ENCODE results near the gene USP36. TPM values are rescaled to one million over a fixed set of nuclear protein-coding genes. Genes with fewer than 3 reads are reported as not detected.

USP36 gene
- total RNA-seq, 6 experiments from 2014 or later, result 12.7 to 27.8 (median 18.7) TPM

DNA sequence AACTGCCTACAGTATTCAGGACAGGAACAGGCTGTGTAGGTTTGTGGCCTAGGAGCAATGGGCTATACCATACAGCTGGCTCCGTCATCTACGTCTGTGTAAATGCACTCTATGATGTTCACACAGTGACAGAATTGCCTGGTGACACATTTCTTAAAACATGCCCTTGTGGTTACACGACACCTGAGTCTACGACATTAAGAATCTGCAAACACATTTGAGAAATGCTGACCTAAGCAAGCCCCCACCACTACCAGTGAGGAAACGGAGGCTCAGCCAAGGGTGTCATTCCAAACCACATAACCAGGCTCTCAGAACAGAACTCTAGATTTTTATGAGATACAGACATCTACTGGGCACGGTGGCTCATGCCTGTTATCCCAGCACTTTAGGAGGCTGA lies 23.5 kb downstream of the USP36 start:
- Histone ChIP-seq H3K27me3 (no peaks in the 10 kb centered on the region), H3K36me3 (peaks cover 3 to 91% (median 45%) of the 10 kb centered on the region in 4 donors), H3K4me3 (no peak overlapping the region), H3K27ac (no peak overlapping the region), H3K9me3 (no peaks in the 10 kb centered on the region), H3K4me1 (no peaks in the 10 kb centered on the region)
- DNase-seq (no peak), ATAC-seq (peak in 2 of 4 donors; percentile 25 to 47)
- intact Hi-C loops (cut with DNase I), result no loop called here
- WGBS (ENCODE audit: insufficient coverage, low coverage, low lambda C conversion rate, missing lambda C conversion rate), result 81% methylated on average over 3 of the region's 6 CpGs
- TF ChIP-seq POLR2A (IDR thresholded peaks at IDR 0.05), result no peak
- TF ChIP-seq, protein P1, sequence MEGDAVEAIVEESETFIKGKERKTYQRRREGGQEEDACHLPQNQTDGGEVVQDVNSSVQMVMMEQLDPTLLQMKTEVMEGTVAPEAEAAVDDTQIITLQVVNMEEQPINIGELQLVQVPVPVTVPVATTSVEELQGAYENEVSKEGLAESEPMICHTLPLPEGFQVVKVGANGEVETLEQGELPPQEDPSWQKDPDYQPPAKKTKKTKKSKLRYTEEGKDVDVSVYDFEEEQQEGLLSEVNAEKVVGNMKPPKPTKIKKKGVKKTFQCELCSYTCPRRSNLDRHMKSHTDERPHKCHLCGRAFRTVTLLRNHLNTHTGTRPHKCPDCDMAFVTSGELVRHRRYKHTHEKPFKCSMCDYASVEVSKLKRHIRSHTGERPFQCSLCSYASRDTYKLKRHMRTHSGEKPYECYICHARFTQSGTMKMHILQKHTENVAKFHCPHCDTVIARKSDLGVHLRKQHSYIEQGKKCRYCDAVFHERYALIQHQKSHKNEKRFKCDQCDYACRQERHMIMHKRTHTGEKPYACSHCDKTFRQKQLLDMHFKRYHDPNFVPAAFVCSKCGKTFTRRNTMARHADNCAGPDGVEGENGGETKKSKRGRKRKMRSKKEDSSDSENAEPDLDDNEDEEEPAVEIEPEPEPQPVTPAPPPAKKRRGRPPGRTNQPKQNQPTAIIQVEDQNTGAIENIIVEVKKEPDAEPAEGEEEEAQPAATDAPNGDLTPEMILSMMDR (IDR thresholded peaks at IDR 0.05), result no peak

DNA sequence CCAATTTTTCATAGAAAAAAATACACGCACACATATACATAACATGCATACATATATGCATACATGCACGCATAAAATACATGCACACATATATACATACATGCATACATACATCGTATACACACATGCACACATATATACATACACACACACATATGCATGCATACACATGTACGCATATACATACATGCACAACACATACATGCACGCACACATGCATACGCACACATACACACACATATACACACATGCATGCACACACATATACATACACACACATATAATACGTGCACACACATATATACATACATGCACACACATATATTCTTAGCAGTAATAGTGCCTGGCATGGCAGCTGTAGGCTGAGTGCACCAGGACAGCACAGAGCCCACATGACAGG lies 24.9 kb downstream of the USP36 start:
- H3K9me3 ChIP-seq, result no peaks in the 10 kb centered on the region
- H3K4me3 ChIP-seq, result no peak overlapping the region
- DNase-seq (no peak), ATAC-seq (no peak)
- TF ChIP-seq, protein P1 (IDR thresholded peaks at IDR 0.05), result no peak
- TF ChIP-seq POLR2A (IDR thresholded peaks at IDR 0.05), result no peak
- intact Hi-C loops (cut with DNase I), result no loop called here
- H3K27me3 ChIP-seq, result no peaks in the 10 kb centered on the region
- peaks cover 3 to 93% (median 51%) of the 10 kb centered on the region in 4 donors for H3K36me3 ChIP-seq
- no peaks in the 10 kb centered on the region for H3K4me1 ChIP-seq
- H3K27ac ChIP-seq, result no peak overlapping the region
- 83% methylated on average over 7 of the region's 7 CpGs for WGBS (ENCODE audit: insufficient coverage, low coverage, low lambda C conversion rate, missing lambda C conversion rate)

GRCh38 chr17:78812855-78813254 lies 27.8 kb downstream of the USP36 start:
- no peak for TF ChIP-seq POLR2A (IDR thresholded peaks at IDR 0.05)
- TF ChIP-seq, protein P1 (IDR thresholded peaks at IDR 0.05), result no peak
- Histone ChIP-seq H3K36me3 (peaks cover 0 to 93% (median 46%) of the 10 kb centered on the region in 4 donors), H3K4me1 (no peaks in the 10 kb centered on the region), H3K4me3 (no peak overlapping the region), H3K9me3 (no peaks in the 10 kb centered on the region), H3K27me3 (no peaks in the 10 kb centered on the region), H3K27ac (no peak overlapping the region)
- intact Hi-C loops (cut with DNase I), result no loop called here
- ATAC-seq (no peak), DNase-seq (peak in 1 of 3 donors; percentile 22)
- 94% methylated on average over 3 of the region's 8 CpGs for WGBS (ENCODE audit: insufficient coverage, low coverage, low lambda C conversion rate, missing lambda C conversion rate)

- 93% methylated on average over 3 of the region's 4 CpGs for WGBS (ENCODE audit: insufficient coverage, low coverage, low lambda C conversion rate, missing lambda C conversion rate)
- intact Hi-C loops (cut with DNase I), result loop anchor here in 1 of 2 donors (10.0 kb wide), 1 partner anchor 313 kb away; no protein-coding TSS in a partner anchor
- TF ChIP-seq POLR2A (IDR thresholded peaks at IDR 0.05), result no peak
- TF ChIP-seq, protein P1 (IDR thresholded peaks at IDR 0.05), result no peak
- ATAC-seq, result no peak
- H3K27me3 ChIP-seq, result no peaks in the 10 kb centered on the region
- no peak overlapping the region for H3K4me3 ChIP-seq
- peaks cover 2 to 89% (median 40%) of the 10 kb centered on the region in 4 donors for H3K36me3 ChIP-seq
- no peak for DNase-seq
- no peaks in the 10 kb centered on the region for H3K9me3 ChIP-seq
- H3K4me1 ChIP-seq, result no peaks in the 10 kb centered on the region
- H3K27ac ChIP-seq, result no peak overlapping the region
Observed at GRCh38 chr17:78808163-78808562, 32.5 kb downstream of the USP36 start.

All from right lobe of liver (tissue), 6 donors.